WTC11 (cell line): ENCODE data around the gene POU6F1. TPM values are rescaled to one million over a fixed set of nuclear protein-coding genes. Genes with fewer than 3 reads are reported as not detected.

ENCODE experiments used
- ATAC-seq: fragments of 200-7000 bp; cut with Tn5 transposase; 2 replicates; pipeline ENCODE4 v1.10.0; 2021; ENCODE audit warnings: mild to moderate bottlenecking, moderate library complexity
- CTCF ChIA-PET: fragments of 300-600 bp; sonication (Branson Sonifier 250); formaldehyde crosslinking; loops from one replicate; lab custom pipeline; 2021; ENCODE audit warnings: antibody characterized with exemption; lab: Charles Lee
- POLR2A ChIA-PET: fragments of 350-600 bp; sonication (Branson Sonifier 250); formaldehyde crosslinking; loops from one replicate; lab custom pipeline; 2021; ENCODE audit warnings: antibody characterized with exemption; lab: Charles Lee
- DNase-seq: peaks from one replicate; pipeline ENCODE4 v3.0.0; 2021; ENCODE audit warnings: low spot score
- H3K27ac Mint-ChIP-seq: 2 replicates; pipeline ENCODE4 v1.8.0; 2021; ENCODE audit warnings: mixed read lengths
- H3K27me3 Mint-ChIP-seq: 2 replicates; pipeline ENCODE4 v1.8.0; 2021; ENCODE audit warnings: low read depth, mild to moderate bottlenecking, moderate library complexity, mixed read lengths
- H3K36me3 Mint-ChIP-seq: 2 replicates; pipeline ENCODE4 v1.8.0; 2021; ENCODE audit warnings: mixed read lengths
- H3K4me1 Mint-ChIP-seq: 2 replicates; pipeline ENCODE4 v1.8.0; 2022; ENCODE audit warnings: mixed read lengths
- H3K4me3 Mint-ChIP-seq: 2 replicates; pipeline ENCODE4 v1.8.0; 2021; ENCODE audit warnings: mild to moderate bottlenecking, moderate library complexity, mixed read lengths
- H3K9me3 Mint-ChIP-seq: 2 replicates; pipeline ENCODE4 v1.8.0; 2021; ENCODE audit warnings: mixed read lengths
- ATF1 ChIP-seq: sonication (generic); formaldehyde crosslinking; IDR thresholded peaks from 2 replicates; pipeline ENCODE4 v1.8.1; 2023; ENCODE audit warnings: mild to moderate bottlenecking, moderate library complexity, missing genetic modification reagents
- ELF4 ChIP-seq: sonication (generic); formaldehyde crosslinking; IDR thresholded peaks from 2 replicates; pipeline ENCODE4 v1.8.1; 2022; ENCODE audit warnings: low read depth, mild to moderate bottlenecking, moderate library complexity, missing genetic modification reagents
- FOXK1 ChIP-seq: sonication (generic); formaldehyde crosslinking; IDR thresholded peaks from 2 replicates; pipeline ENCODE4 v1.8.0; 2022; ENCODE audit warnings: mild to moderate bottlenecking, moderate library complexity, missing genetic modification reagents
- HMGXB4 ChIP-seq: sonication (generic); formaldehyde crosslinking; IDR thresholded peaks from 2 replicates; pipeline ENCODE4 v1.8.1; 2023; ENCODE audit warnings: mild to moderate bottlenecking, moderate library complexity, missing genetic modification reagents
- JAZF1 ChIP-seq: fragments of 250-450 bp; sonication (Bioruptor Pico); IDR thresholded peaks from 2 replicates; pipeline ENCODE4 v1.9.0; 2021; ENCODE audit warnings: moderate library complexity, mild to moderate bottlenecking, inconsistent platforms
- KAT7 ChIP-seq: sonication (generic); formaldehyde crosslinking; IDR thresholded peaks from 2 replicates; pipeline ENCODE4 v1.8.1; 2023; ENCODE audit warnings: missing genetic modification reagents, mild to moderate bottlenecking, borderline replicate concordance
- MYBL2 ChIP-seq: sonication (generic); formaldehyde crosslinking; IDR thresholded peaks from 2 replicates; pipeline ENCODE4 v1.8.1; 2023; ENCODE audit warnings: mild to moderate bottlenecking, moderate library complexity, missing genetic modification reagents
- NR3C1 ChIP-seq: sonication (generic); formaldehyde crosslinking; conservative IDR thresholded peaks from 2 replicates; pipeline ENCODE4 v1.8.1; 2023; ENCODE audit warnings: low read depth, mild to moderate bottlenecking, missing genetic modification reagents
- PRRX2 ChIP-seq: fragments of 250-450 bp; sonication (Bioruptor Pico); IDR thresholded peaks from 2 replicates; pipeline ENCODE4 v1.8.0; 2021; ENCODE audit warnings: mild to moderate bottlenecking
- ZNF219 ChIP-seq: sonication (generic); formaldehyde crosslinking; IDR thresholded peaks from 2 replicates; pipeline ENCODE4 v1.8.0; 2023; ENCODE audit warnings: missing genetic modification reagents, mild to moderate bottlenecking, borderline replicate concordance
- total RNA-seq: library from RNA; stranded (reverse); gene quantifications from 3 replicates; pipeline ENCODE4 v1.2.3, GENCODE V29; 2021
- TF ChIP-seq, protein P1 (sequence below): sonication (generic); formaldehyde crosslinking; IDR thresholded peaks from 2 replicates; pipeline ENCODE4 v1.8.0; 2023; ENCODE audit warnings: missing genetic modification reagents, mild to moderate bottlenecking, borderline replicate concordance
- TF ChIP-seq, protein P2 (sequence below): fragments of 250-450 bp; sonication (Bioruptor Pico); conservative IDR thresholded peaks from 2 replicates; pipeline ENCODE4 v1.9.0; 2021; ENCODE audit warnings: mild to moderate bottlenecking
- TF ChIP-seq, protein P3 (sequence below): fragments of 250-450 bp; sonication (Bioruptor Pico); IDR thresholded peaks from 2 replicates; pipeline ENCODE4 v2.1.2; 2022; ENCODE audit warnings: mild to moderate bottlenecking, moderate library complexity
- TF ChIP-seq, protein P4 (sequence below): sonication (generic); formaldehyde crosslinking; conservative IDR thresholded peaks from 2 replicates; pipeline ENCODE4 v1.8.1; 2023; ENCODE audit warnings: mild to moderate bottlenecking, low read depth, missing genetic modification reagents, moderate library complexity
- TF ChIP-seq, protein P5 (sequence below): sonication (generic); formaldehyde crosslinking; IDR thresholded peaks from 2 replicates; pipeline ENCODE4 v1.8.0; 2022; ENCODE audit warnings: mild to moderate bottlenecking, missing genetic modification reagents

POU6F1 gene
- total RNA-seq, 1 experiment from 2014 or later, result 10.2 TPM

- no peak overlapping the region for H3K4me3 Mint-ChIP-seq
- ChIA-PET CTCF (interaction anchor here (2.8 kb wide), 1 partner anchor 11 kb away, joined by 14 read pairs; the partner anchor contains the start of gene POU6F1), POLR2A (interaction anchor here (0.9 kb wide), 1 partner anchor 9 kb away, joined by 4 read pairs; the partner anchor contains the start of gene DAZAP2)
- H3K36me3 Mint-ChIP-seq, result no peaks in the 10 kb centered on the region
- peaks cover 6% of the 10 kb centered on the region; the same call in 1 of the 2 replicates for H3K4me1 Mint-ChIP-seq
- no peaks in the 10 kb centered on the region for H3K27me3 Mint-ChIP-seq
- 0 out of 2 replicates have a peak, but pooled peaks cover 3% of the 10 kb centered on the region for H3K9me3 Mint-ChIP-seq
- no peak for ATAC-seq
- H3K27ac Mint-ChIP-seq, result no peak overlapping the region
- TF ChIP-seq NR3C1 (CRISPR knock-in tag), result no peak
- TF ChIP-seq JAZF1 (CRISPR knock-in tag), result no peak
- TF ChIP-seq, protein P1, sequence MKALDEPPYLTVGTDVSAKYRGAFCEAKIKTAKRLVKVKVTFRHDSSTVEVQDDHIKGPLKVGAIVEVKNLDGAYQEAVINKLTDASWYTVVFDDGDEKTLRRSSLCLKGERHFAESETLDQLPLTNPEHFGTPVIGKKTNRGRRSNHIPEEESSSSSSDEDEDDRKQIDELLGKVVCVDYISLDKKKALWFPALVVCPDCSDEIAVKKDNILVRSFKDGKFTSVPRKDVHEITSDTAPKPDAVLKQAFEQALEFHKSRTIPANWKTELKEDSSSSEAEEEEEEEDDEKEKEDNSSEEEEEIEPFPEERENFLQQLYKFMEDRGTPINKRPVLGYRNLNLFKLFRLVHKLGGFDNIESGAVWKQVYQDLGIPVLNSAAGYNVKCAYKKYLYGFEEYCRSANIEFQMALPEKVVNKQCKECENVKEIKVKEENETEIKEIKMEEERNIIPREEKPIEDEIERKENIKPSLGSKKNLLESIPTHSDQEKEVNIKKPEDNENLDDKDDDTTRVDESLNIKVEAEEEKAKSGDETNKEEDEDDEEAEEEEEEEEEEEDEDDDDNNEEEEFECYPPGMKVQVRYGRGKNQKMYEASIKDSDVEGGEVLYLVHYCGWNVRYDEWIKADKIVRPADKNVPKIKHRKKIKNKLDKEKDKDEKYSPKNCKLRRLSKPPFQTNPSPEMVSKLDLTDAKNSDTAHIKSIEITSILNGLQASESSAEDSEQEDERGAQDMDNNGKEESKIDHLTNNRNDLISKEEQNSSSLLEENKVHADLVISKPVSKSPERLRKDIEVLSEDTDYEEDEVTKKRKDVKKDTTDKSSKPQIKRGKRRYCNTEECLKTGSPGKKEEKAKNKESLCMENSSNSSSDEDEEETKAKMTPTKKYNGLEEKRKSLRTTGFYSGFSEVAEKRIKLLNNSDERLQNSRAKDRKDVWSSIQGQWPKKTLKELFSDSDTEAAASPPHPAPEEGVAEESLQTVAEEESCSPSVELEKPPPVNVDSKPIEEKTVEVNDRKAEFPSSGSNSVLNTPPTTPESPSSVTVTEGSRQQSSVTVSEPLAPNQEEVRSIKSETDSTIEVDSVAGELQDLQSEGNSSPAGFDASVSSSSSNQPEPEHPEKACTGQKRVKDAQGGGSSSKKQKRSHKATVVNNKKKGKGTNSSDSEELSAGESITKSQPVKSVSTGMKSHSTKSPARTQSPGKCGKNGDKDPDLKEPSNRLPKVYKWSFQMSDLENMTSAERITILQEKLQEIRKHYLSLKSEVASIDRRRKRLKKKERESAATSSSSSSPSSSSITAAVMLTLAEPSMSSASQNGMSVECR (CRISPR knock-in tag), result no peak
- TF ChIP-seq, protein P2, sequence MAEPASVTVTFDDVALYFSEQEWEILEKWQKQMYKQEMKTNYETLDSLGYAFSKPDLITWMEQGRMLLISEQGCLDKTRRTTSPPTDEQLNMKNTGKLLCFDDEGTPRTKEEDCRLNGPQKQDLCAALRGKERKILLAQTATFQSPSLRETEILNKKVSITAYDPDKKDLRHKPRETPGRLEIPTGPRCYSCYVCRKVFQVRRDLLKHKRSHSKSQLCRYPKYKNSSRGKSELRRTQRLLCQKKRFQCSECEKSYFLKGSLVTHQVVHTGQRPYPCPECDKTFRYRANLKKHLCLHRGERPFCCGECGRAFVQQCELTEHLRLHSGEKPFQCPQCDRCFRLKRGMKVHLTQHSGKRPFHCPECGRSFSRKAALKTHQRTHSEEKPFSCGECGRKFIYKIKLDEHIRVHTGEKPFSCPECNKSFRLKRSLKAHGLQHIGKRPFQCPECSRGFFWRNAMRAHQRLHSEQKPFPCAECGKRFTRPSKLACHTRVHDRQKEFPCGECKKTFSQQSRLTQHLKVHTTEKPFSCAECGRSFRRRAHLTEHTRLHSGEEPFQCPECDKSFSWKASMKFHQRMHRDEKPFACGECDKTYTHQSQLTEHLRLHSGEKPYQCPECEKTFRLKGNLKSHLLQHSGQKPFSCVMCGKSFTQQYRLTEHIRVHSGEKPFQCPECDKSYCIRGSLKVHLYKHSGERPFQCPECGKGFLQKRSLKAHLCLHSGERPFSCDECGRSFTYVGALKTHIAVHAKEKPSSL, result no peak
- no peak for TF ChIP-seq MYBL2
- no peak for TF ChIP-seq ATF1
- no peak for TF ChIP-seq KAT7 (CRISPR knock-in tag)
- TF ChIP-seq, protein P3, sequence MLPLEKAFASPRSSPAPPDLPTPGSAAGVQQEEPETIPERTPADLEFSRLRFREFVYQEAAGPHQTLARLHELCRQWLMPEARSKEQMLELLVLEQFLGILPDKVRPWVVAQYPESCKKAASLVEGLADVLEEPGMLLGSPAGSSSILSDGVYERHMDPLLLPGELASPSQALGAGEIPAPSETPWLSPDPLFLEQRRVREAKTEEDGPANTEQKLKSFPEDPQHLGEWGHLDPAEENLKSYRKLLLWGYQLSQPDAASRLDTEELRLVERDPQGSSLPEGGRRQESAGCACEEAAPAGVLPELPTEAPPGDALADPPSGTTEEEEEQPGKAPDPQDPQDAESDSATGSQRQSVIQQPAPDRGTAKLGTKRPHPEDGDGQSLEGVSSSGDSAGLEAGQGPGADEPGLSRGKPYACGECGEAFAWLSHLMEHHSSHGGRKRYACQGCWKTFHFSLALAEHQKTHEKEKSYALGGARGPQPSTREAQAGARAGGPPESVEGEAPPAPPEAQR (CRISPR knock-in tag), result no peak
- TF ChIP-seq, protein P4, sequence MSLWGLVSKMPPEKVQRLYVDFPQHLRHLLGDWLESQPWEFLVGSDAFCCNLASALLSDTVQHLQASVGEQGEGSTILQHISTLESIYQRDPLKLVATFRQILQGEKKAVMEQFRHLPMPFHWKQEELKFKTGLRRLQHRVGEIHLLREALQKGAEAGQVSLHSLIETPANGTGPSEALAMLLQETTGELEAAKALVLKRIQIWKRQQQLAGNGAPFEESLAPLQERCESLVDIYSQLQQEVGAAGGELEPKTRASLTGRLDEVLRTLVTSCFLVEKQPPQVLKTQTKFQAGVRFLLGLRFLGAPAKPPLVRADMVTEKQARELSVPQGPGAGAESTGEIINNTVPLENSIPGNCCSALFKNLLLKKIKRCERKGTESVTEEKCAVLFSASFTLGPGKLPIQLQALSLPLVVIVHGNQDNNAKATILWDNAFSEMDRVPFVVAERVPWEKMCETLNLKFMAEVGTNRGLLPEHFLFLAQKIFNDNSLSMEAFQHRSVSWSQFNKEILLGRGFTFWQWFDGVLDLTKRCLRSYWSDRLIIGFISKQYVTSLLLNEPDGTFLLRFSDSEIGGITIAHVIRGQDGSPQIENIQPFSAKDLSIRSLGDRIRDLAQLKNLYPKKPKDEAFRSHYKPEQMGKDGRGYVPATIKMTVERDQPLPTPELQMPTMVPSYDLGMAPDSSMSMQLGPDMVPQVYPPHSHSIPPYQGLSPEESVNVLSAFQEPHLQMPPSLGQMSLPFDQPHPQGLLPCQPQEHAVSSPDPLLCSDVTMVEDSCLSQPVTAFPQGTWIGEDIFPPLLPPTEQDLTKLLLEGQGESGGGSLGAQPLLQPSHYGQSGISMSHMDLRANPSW, result no peak
- TF ChIP-seq FOXK1 (CRISPR knock-in tag), result no peak
- no peak for TF ChIP-seq ELF4
- TF ChIP-seq, protein P5, sequence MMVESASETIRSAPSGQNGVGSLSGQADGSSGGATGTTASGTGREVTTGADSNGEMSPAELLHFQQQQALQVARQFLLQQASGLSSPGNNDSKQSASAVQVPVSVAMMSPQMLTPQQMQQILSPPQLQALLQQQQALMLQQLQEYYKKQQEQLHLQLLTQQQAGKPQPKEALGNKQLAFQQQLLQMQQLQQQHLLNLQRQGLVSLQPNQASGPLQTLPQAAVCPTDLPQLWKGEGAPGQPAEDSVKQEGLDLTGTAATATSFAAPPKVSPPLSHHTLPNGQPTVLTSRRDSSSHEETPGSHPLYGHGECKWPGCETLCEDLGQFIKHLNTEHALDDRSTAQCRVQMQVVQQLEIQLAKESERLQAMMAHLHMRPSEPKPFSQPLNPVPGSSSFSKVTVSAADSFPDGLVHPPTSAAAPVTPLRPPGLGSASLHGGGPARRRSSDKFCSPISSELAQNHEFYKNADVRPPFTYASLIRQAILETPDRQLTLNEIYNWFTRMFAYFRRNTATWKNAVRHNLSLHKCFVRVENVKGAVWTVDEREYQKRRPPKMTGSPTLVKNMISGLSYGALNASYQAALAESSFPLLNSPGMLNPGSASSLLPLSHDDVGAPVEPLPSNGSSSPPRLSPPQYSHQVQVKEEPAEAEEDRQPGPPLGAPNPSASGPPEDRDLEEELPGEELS (CRISPR knock-in tag), result no peak
- TF ChIP-seq HMGXB4 (CRISPR knock-in tag), result no peak
- no peak for TF ChIP-seq PRRX2 (CRISPR knock-in tag)
- no peak for TF ChIP-seq ZNF219 (CRISPR knock-in tag)
- no peak for DNase-seq
Measured at GRCh38 chr12:51229116-51229809, 11.4 kb upstream of the POU6F1 start.
